Frontal cortex (tissue), 4 donors: ENCODE measurements around the gene CDH19. TPM values are rescaled to one million over a fixed set of nuclear protein-coding genes. Genes with fewer than 3 reads are reported as not detected.
"Not testable (repeated sequence)": the region's sequence is repeated elsewhere in the genome, so short reads cannot be mapped to it uniquely, and the experiment has no call there.

Source experiments
- DNase-seq, 2 donors: peaks; one replicate each; pipeline ENCODE4 v3.0.0; 2012; ENCODE audit warnings: low spot score in 2 of 2
- FAIRE-seq: peaks from 2 replicates; lab custom pipeline; 2012; peaks lifted over from hg19 to GRCh38; lab: Jason Lieb, UNC
- total RNA-seq: library from RNA; depleted of rRNA; stranded (reverse); fragments of >200 nt; gene quantifications from one replicate; pipeline ENCODE4 v1.2.3, GENCODE V29; 2014
- donor health status: control.
- donor health status: control.
- donor health status: control.

Gene CDH19
- total RNA-seq, 1 donor from 2014 or later, result under 0.01 TPM

- FAIRE-seq, result peak; percentile 21
These were observed 108.0 kb downstream of the CDH19 start for GRCh38 chr18:66495844-66496243.

GRCh38 chr18:66473882-66474281, 130.0 kb downstream of the CDH19 start:
- no peak for FAIRE-seq
- DNase-seq, result no peak

More at GRCh38 chr18:66495844-66496243, 108.0 kb downstream of the CDH19 start:
- DNase-seq, result no peak

DNA sequence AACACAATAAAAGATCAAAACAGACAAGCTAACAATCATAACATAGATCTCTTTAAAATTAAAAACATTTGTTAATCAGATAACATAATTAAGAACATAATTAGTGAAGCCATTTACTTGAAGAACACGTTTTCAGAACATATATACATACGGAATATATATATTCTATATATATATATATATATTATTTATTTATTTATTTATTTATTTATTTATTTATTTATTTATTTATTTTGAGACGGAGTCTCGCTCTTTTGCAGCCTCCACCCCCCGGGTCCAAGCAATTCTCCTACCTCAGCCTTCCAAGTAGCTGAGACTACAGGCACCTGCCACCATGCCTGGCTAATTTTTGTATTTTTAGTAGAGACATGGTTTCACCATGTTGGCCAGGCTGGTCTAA, 137.7 kb downstream of the CDH19 start:
- not testable (repeated sequence) for DNase-seq, FAIRE-seq

GRCh38 chr18:66461344-66461743, 142.5 kb downstream of the CDH19 start:
- no peak for FAIRE-seq

DNA sequence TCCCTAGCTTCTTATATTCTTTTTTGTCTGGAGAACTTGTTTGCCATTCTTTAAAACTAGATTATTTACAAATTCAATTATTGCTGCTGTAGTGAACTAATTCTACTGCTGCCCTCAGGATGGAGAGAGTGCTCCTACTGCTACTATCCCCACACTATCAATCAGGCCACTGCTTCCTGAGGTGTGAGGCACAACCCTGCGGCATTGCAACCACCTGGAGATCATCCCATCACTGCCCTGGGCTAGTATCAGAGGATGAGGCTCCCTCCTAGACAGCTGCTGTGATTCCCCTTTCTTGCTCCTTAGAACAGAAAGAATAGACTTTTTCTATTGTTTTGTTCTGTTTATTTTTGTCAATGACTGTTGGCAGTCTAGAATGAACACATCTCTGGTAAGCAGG, 146.6 kb downstream of the CDH19 start:
- FAIRE-seq (no peak), DNase-seq (no peak)

More at GRCh38 chr18:66461344-66461743, 142.5 kb downstream of the CDH19 start:
- DNase-seq, result no peak
